HCT116 (cell line): ENCODE results near the gene ZDHHC14.

Experiments used
- ATF3 ChIP-seq: IDR thresholded peaks from 2 replicates; pipeline ENCODE4 v1.6.1; 2012
- CTCF ChIP-seq, 3 experiments: fragments of 200-600 bp in 1 of 3; sonication (generic) in 1 of 3; IDR thresholded peaks in 2 of 3; conservative IDR thresholded peaks in 1 of 3; 2 replicates each; pipeline ENCODE4 v1.5.1; 2012 to 2017; ENCODE audit warnings: low read depth in 2 of 3, low read length in 2 of 3, antibody characterized with exemption in 1 of 3, borderline replicate concordance in 1 of 3, control low read depth in 1 of 3, mild to moderate bottlenecking in 1 of 3, mixed read lengths in 1 of 3, mixed run types in 1 of 3, moderate library complexity in 1 of 3; ENCODE audit not compliant: insufficient read depth in 1 of 3
- ELF1 ChIP-seq: IDR thresholded peaks from 2 replicates; pipeline ENCODE4 v1.6.1; 2012; ENCODE audit warnings: low read depth, borderline replicate concordance
- EZH2 ChIP-seq: fragments of 200-600 bp; sonication (generic); IDR thresholded peaks from 2 replicates; pipeline ENCODE4 v1.6.1; 2017; ENCODE audit warnings: antibody characterized with exemption, mixed run types
- FOSL1 ChIP-seq: IDR thresholded peaks from 2 replicates; pipeline ENCODE4 v1.6.1; 2012; ENCODE audit warnings: low read depth
- POLR2A ChIP-seq: IDR thresholded peaks from 2 replicates; pipeline ENCODE4 v1.7.0; 2011; ENCODE audit warnings: borderline replicate concordance; ENCODE audit not compliant: insufficient read depth, insufficient read length; ENCODE audit errors: extremely low read depth

- no peak for TF ChIP-seq CTCF (IDR thresholded peaks at IDR 0.05 in 2 of 3, conservative IDR thresholded peaks at IDR 0.05 in 1 of 3; ENCODE audit: borderline replicate concordance in 1 of 3, insufficient read depth in 1 of 3, low read depth in 2 of 3, low read length in 2 of 3)
- no peak for TF ChIP-seq POLR2A
- TF ChIP-seq EZH2, result no peak
- no peak for TF ChIP-seq ELF1
- no peak for TF ChIP-seq ATF3
- no peak for TF ChIP-seq FOSL1
Observed at GRCh38 chr6:157436219-157436943, 55.4 kb downstream of the ZDHHC14 start.
